Peyer's patch (tissue), 4 donors: ENCODE results near the gene C1orf52. TPM values are rescaled to one million over a fixed set of nuclear protein-coding genes. Genes with fewer than 3 reads are reported as not detected.
A peak's percentile ranks its signal among the peaks of the same experiment; 100 is the strongest.

Source experiments
- DNase-seq, 3 donors: peaks; one replicate each; pipeline ENCODE4 v3.0.0-alpha.2; 2017 to 2019
- H3K27ac ChIP-seq, 4 donors: fragments of 200-600 bp; sonication (generic); one replicate each; pipeline ENCODE4 v1.5.1; 2016 to 2019
- H3K27me3 ChIP-seq, 2 donors: fragments of 200-600 bp; sonication (generic); one replicate each; pipeline ENCODE4 v1.5.1; 2019
- H3K36me3 ChIP-seq, 3 donors: fragments of 200-600 bp; sonication (generic); one replicate each; pipeline ENCODE4 v1.5.1; 2016 to 2019
- H3K4me1 ChIP-seq, 4 donors: fragments of 200-600 bp; sonication (generic); one replicate each; pipeline ENCODE4 v1.5.1; 2016 to 2019
- H3K4me3 ChIP-seq, 4 donors: fragments of 200-600 bp; sonication (generic); 1 replicate in 3 of 4; 2 replicates in 1 of 4; pipeline ENCODE4 v1.5.1; 2016 to 2019; ENCODE audit warnings: mild to moderate bottlenecking in 1 of 4
- H3K9me3 ChIP-seq, 4 donors: fragments of 200-600 bp; sonication (generic); one replicate each; pipeline ENCODE4 v1.5.1; 2016 to 2019; ENCODE audit warnings: mild to moderate bottlenecking in 1 of 4
- CTCF ChIP-seq, 6 experiments: fragments of 450-650 bp in 4 of 6; fragments of 200-600 bp in 2 of 6; sonication (generic) in 1 of 6; IDR thresholded peaks; one replicate each; pipeline ENCODE4 v1.5.1; 2017 to 2019; ENCODE audit warnings: antibody characterized with exemption in 6 of 6, mild to moderate bottlenecking in 3 of 6, moderate library complexity in 1 of 6
- POLR2A ChIP-seq, 2 donors: fragments of 450-650 bp; IDR thresholded peaks; one replicate each; pipeline ENCODE4 v1.5.1; 2017; ENCODE audit warnings: antibody characterized with exemption in 2 of 2, mild to moderate bottlenecking in 2 of 2, moderate library complexity in 2 of 2
- total RNA-seq, 4 donors: library from RNA; depleted of rRNA; stranded (reverse); fragments of >200 nt; gene quantifications; one replicate each; pipeline ENCODE4 v1.1.0, GENCODE V29; 2016

The C1orf52 gene
- total RNA-seq, 4 donors from 2014 or later = 15.1 to 57.8 (median 18.4) TPM

- H3K27ac ChIP-seq = peak overlapping the region in 1 of 4 donors; percentile 98
- DNase-seq = no peak
- no peaks in the 10 kb centered on the region for H3K9me3 ChIP-seq
- H3K4me3 ChIP-seq = no peak overlapping the region
- H3K4me1 ChIP-seq = peaks cover 0 to 37% (median 8%) of the 10 kb centered on the region in 4 donors
- H3K36me3 ChIP-seq = no peaks in the 10 kb centered on the region
- TF ChIP-seq CTCF (IDR thresholded peaks at IDR 0.05) = no peak
- TF ChIP-seq POLR2A (IDR thresholded peaks at IDR 0.05) = no peak
- H3K27me3 ChIP-seq = no peaks in the 10 kb centered on the region
These were observed 18.3 kb upstream of the C1orf52 start for GRCh38 chr1:85277802-85278201.

GRCh38 chr1:85276978-85277639, 17.6 kb upstream of the C1orf52 start:
- no peaks in the 10 kb centered on the region for H3K36me3 ChIP-seq
- TF ChIP-seq POLR2A (IDR thresholded peaks at IDR 0.05) (no peak), CTCF (IDR thresholded peaks at IDR 0.05) (peak in 1 of 6 experiments; percentile 9)
- H3K27me3 ChIP-seq = no peaks in the 10 kb centered on the region
- no peak for DNase-seq
- H3K4me1 ChIP-seq = peaks cover 0 to 42% (median 8%) of the 10 kb centered on the region in 4 donors
- peak overlapping the region; percentile 97 to 100 (median 98) for H3K27ac ChIP-seq
- H3K4me3 ChIP-seq = peak overlapping the region; percentile 86 to 93 (median 92)
- H3K9me3 ChIP-seq = no peaks in the 10 kb centered on the region

DNA sequence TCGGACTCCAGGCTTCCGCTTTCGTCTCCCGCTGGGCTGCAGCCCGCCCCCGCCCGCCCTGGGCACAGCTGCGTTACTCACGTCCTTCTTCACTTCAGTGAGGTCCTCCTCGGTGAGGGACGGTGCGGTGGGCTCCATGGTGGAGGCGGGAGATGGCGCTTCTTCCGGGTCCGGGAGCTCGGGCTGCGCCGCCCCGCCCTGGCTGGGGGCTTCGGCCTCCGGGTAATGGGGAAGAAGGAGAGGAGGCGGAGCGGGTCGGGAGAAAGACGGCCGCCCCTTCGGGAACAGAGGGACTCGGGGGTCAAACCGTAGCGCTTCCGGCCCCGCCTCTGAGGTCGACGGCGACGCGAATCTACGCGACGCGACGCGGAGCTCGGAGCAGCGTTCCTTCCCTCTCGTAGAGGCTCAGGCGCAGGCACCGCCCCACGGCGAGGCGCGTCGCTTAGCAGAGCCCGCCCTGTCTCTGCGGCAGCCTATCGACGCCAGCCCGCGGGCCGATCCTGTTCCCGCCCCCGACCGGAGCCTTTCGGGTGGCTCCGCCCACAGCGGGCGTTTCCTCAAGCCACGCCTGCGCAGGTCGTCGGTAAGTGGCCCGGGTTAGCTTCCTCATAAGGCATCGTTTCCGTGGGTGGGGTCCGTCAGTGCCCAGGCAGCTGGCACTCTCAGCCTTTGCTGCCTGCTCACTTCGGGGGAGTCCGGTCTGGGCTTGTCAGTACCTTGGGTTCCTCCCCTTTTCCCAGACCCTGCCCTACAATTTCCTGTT, 16.9 kb upstream of the C1orf52 start, which contains the start of gene BCL10:
BCL10 (minus strand) TSS at position 418 of the 763 bp plus-strand sequence; CDS start at position 138, 280 bp downstream.
- peak; percentile 96 to 100 (median 99) for DNase-seq
- TF ChIP-seq POLR2A (IDR thresholded peaks at IDR 0.05) = peak; percentile 89 to 92
- no peak for TF ChIP-seq CTCF (IDR thresholded peaks at IDR 0.05)
- no peaks in the 10 kb centered on the region for H3K36me3 ChIP-seq
- peaks cover 0 to 42% (median 8%) of the 10 kb centered on the region in 4 donors for H3K4me1 ChIP-seq
- H3K27ac ChIP-seq = peak within 1 kb of the TSS; percentile 97 to 100 (median 98)
- H3K9me3 ChIP-seq = no peaks in the 10 kb centered on the region
- H3K27me3 ChIP-seq = no peaks in the 10 kb centered on the region
- H3K4me3 ChIP-seq = peak within 1 kb of the TSS; percentile 86 to 93 (median 92)

GRCh38 chr1:85275701-85276214, 16.3 kb upstream of the C1orf52 start:
- H3K9me3 ChIP-seq = no peaks in the 10 kb centered on the region
- TF ChIP-seq CTCF (IDR thresholded peaks at IDR 0.05) (no peak), POLR2A (IDR thresholded peaks at IDR 0.05) (no peak)
- no peaks in the 10 kb centered on the region for H3K27me3 ChIP-seq
- DNase-seq = peak in 1 of 3 donors; percentile 39
- H3K4me3 ChIP-seq = peak overlapping the region; percentile 86 to 93 (median 92)
- H3K36me3 ChIP-seq = peaks cover 0 to 3% (median 0%) of the 10 kb centered on the region in 3 donors
- peaks cover 0 to 47% (median 8%) of the 10 kb centered on the region in 4 donors for H3K4me1 ChIP-seq
- peak overlapping the region; percentile 97 to 100 (median 98) for H3K27ac ChIP-seq

DNA sequence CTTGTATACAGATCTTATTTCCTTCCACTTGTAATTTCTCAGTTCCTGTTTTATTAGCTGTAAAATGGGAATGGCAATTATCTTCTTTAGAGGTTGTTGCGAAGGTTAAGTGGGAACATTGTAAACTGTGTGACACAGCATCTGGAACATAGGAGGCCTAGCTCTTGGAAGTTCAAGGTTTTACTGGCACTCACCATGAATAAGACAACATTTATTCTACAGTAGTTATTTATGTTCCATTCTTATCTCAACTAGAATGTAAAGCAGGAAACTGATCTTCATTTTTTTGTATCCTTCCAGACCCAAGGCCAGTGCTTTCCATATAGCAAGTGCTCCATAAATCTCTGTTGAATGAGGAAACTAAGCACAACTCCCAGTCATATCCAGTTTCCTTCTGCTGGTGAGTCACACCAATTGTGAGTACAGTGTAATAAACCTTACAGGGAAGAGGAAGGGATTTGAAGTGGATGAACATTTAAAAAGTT, 15.5 kb upstream of the C1orf52 start:
- TF ChIP-seq CTCF (IDR thresholded peaks at IDR 0.05) = no peak
- peak; percentile 55 to 76 for TF ChIP-seq POLR2A (IDR thresholded peaks at IDR 0.05)
- no peak for DNase-seq
- Histone ChIP-seq H3K4me1 (peaks cover 0 to 53% (median 8%) of the 10 kb centered on the region in 4 donors), H3K27ac (peak overlapping the region; percentile 97 to 100 (median 98)), H3K9me3 (no peaks in the 10 kb centered on the region), H3K27me3 (no peaks in the 10 kb centered on the region), H3K36me3 (peaks cover 0 to 10% (median 0%) of the 10 kb centered on the region in 3 donors), H3K4me3 (peak overlapping the region; percentile 86 to 93 (median 92))
